Mesenchymal stem cell (in vitro differentiated cells and primary cell): ENCODE results near the gene SMIM38.

Experiments
- DNase-seq: peaks from one replicate; pipeline ENCODE4 v3.0.0-alpha.2; 2013
- H2AFZ ChIP-seq: one replicate; pipeline ENCODE4 v1.6.1; 2013; ENCODE audit warnings: low read depth, mild to moderate bottlenecking, control low read depth, inconsistent platforms, low read length, moderate library complexity
- H2AK5ac ChIP-seq: 2 replicates; pipeline ENCODE4 v1.6.1; 2013; ENCODE audit warnings: low read length, moderate library complexity, mild to moderate bottlenecking, inconsistent platforms; ENCODE audit not compliant: severe bottlenecking
- H2BK120ac ChIP-seq: one replicate; pipeline ENCODE4 v1.6.1; 2013; ENCODE audit warnings: low read depth, mild to moderate bottlenecking, inconsistent platforms, low read length, moderate library complexity
- H2BK12ac ChIP-seq, 2 experiments: one replicate each; pipeline ENCODE4 v1.6.1; 2013; ENCODE audit warnings: inconsistent platforms in 2 of 2, low read length in 2 of 2, mild to moderate bottlenecking in 2 of 2, moderate library complexity in 2 of 2, control low read depth in 1 of 2
- H2BK15ac ChIP-seq: one replicate; pipeline ENCODE4 v1.6.1; 2013; ENCODE audit warnings: mild to moderate bottlenecking, low read depth, inconsistent platforms; ENCODE audit not compliant: poor library complexity, severe bottlenecking
- H2BK5ac ChIP-seq: 2 replicates; pipeline ENCODE4 v1.6.1; 2013; ENCODE audit warnings: low read depth, mild to moderate bottlenecking, low read length, control low read depth, inconsistent platforms; ENCODE audit not compliant: poor library complexity, severe bottlenecking
- H3K14ac ChIP-seq, 2 experiments: one replicate each; pipeline ENCODE4 v1.6.1; 2013; ENCODE audit warnings: inconsistent platforms in 2 of 2, low read length in 2 of 2, control low read depth in 1 of 2, mild to moderate bottlenecking in 1 of 2, moderate library complexity in 1 of 2
- H3K18ac ChIP-seq, 2 experiments: one replicate each; pipeline ENCODE4 v1.6.1; 2013; ENCODE audit warnings: inconsistent platforms in 2 of 2, low read length in 2 of 2, control low read depth in 1 of 2, low read depth in 1 of 2, mild to moderate bottlenecking in 1 of 2
- H3K23ac ChIP-seq, 2 experiments: one replicate each; pipeline ENCODE4 v1.6.1; 2013; ENCODE audit warnings: inconsistent platforms in 2 of 2, low read length in 2 of 2, mild to moderate bottlenecking in 2 of 2, moderate library complexity in 2 of 2, control low read depth in 1 of 2
- H3K27ac ChIP-seq: 2 replicates; pipeline ENCODE4 v1.5.1; 2013; ENCODE audit warnings: mild to moderate bottlenecking, moderate library complexity, low read length, control low read depth, inconsistent platforms; ENCODE audit not compliant: poor library complexity, severe bottlenecking
- H3K27me3 ChIP-seq, 2 experiments: 2 replicates each; pipeline versions ENCODE4 v1.6.1 to v1.7.0; 2013; ENCODE audit warnings: low read length in 2 of 2, mild to moderate bottlenecking in 2 of 2, moderate library complexity in 2 of 2, control low read depth in 1 of 2, inconsistent platforms in 1 of 2; ENCODE audit not compliant: control insufficient read depth in 1 of 2, insufficient read depth in 1 of 2
- H3K36me3 ChIP-seq, 2 experiments: 2 replicates each; pipeline versions ENCODE4 v1.6.1 to v1.7.0; 2013; ENCODE audit warnings: low read length in 2 of 2, control low read depth in 1 of 2, inconsistent platforms in 1 of 2, low read depth in 1 of 2, mild to moderate bottlenecking in 1 of 2; ENCODE audit not compliant: insufficient read depth in 2 of 2, control insufficient read depth in 1 of 2
- H3K4ac ChIP-seq, 2 experiments: one replicate each; pipeline ENCODE4 v1.6.1; 2013; ENCODE audit warnings: inconsistent platforms in 2 of 2, low read length in 2 of 2, mild to moderate bottlenecking in 2 of 2, moderate library complexity in 2 of 2, control low read depth in 1 of 2, low read depth in 1 of 2
- H3K4me1 ChIP-seq: 2 replicates; pipeline ENCODE4 v1.6.1; 2013; ENCODE audit warnings: low read depth, low read length, control low read depth; ENCODE audit not compliant: control insufficient read depth, insufficient read depth
- H3K4me2 ChIP-seq: 2 replicates; pipeline ENCODE4 v1.6.1; 2013; ENCODE audit warnings: low read length, mild to moderate bottlenecking, inconsistent platforms; ENCODE audit not compliant: poor library complexity, severe bottlenecking
- H3K4me3 ChIP-seq, 2 experiments: 2 replicates each; pipeline versions ENCODE4 v1.5.1 to v1.7.0; 2013; ENCODE audit warnings: low read length in 2 of 2, mild to moderate bottlenecking in 2 of 2, control low read depth in 1 of 2, low read depth in 1 of 2; ENCODE audit not compliant: insufficient read depth in 1 of 2
- H3K79me1 ChIP-seq: replicated peaks from 2 replicates; pipeline ENCODE4 v1.6.1; 2013; ENCODE audit warnings: mild to moderate bottlenecking, control low read depth, low read length, inconsistent platforms; ENCODE audit not compliant: poor library complexity, severe bottlenecking
- H3K9ac ChIP-seq: 2 replicates; pipeline ENCODE4 v1.7.0; 2013; ENCODE audit warnings: mild to moderate bottlenecking, low read length, moderate library complexity
- H3K9me3 ChIP-seq: 2 replicates; pipeline ENCODE4 v1.7.0; 2013; ENCODE audit warnings: mild to moderate bottlenecking, low read length; ENCODE audit not compliant: control insufficient read depth
- H4K8ac ChIP-seq: one replicate; pipeline ENCODE4 v1.6.1; 2013; ENCODE audit warnings: inconsistent platforms, mild to moderate bottlenecking, low read length, moderate library complexity
- H4K91ac ChIP-seq: one replicate; pipeline ENCODE4 v1.6.1; 2013; ENCODE audit warnings: mild to moderate bottlenecking, low read length, inconsistent platforms
- WGBS: methylation state at CpG from one replicate; pipeline ENCODE4 v1.1.7; 2013; ENCODE audit warnings: mixed read lengths; 5-methylcytosine and 5-hydroxymethylcytosine counted together

Gene SMIM38

GRCh38 chr11:69108559-69108958 is 47.2 kb upstream of the SMIM38 start:
- DNase-seq: no peak
- H3K4me1 ChIP-seq: peaks cover 5% of the 10 kb centered on the region
- H2AFZ ChIP-seq: no peak overlapping the region
- H3K4me2 ChIP-seq: no peak overlapping the region
- H3K27ac ChIP-seq: no peak overlapping the region
- H3K9ac ChIP-seq: no peak overlapping the region
- peaks cover 17% of the 10 kb centered on the region for H3K9me3 ChIP-seq
- no peak overlapping the region for H2BK15ac ChIP-seq
- no peaks in the 10 kb centered on the region for H3K79me1 ChIP-seq
- no peak overlapping the region for H4K8ac ChIP-seq
- H2BK120ac ChIP-seq: no peak overlapping the region
- H4K91ac ChIP-seq: no peak overlapping the region
- no peak overlapping the region for H3K4ac ChIP-seq
- H3K18ac ChIP-seq: no peak overlapping the region
- no peak overlapping the region for H2AK5ac ChIP-seq
- no peak overlapping the region for H3K14ac ChIP-seq
- no peak overlapping the region for H2BK12ac ChIP-seq
- WGBS: 74% methylated on average over 5 of the region's 5 CpGs
- H3K27me3 ChIP-seq: peaks cover 58 to 71% of the 10 kb centered on the region in 2 experiments
- H3K23ac ChIP-seq: no peak overlapping the region
- H3K36me3 ChIP-seq: no peaks in the 10 kb centered on the region
- no peak overlapping the region for H3K4me3 ChIP-seq
- H2BK5ac ChIP-seq: no peak overlapping the region

GRCh38 chr11:69109101-69109500 is 46.6 kb upstream of the SMIM38 start:
- Histone ChIP-seq H3K27ac (no peak overlapping the region), H3K4me3 (no peak overlapping the region), H3K27me3 (peaks cover 58 to 71% of the 10 kb centered on the region in 2 experiments), H3K36me3 (no peaks in the 10 kb centered on the region), H2AK5ac (no peak overlapping the region), H4K91ac (peak overlapping the region; percentile 15), H2AFZ (no peak overlapping the region), H3K18ac (no peak overlapping the region), H2BK120ac (no peak overlapping the region), H3K4me1 (peaks cover 5% of the 10 kb centered on the region), H3K9ac (no peak overlapping the region), H2BK12ac (no peak overlapping the region), H3K14ac (no peak overlapping the region), H3K4ac (no peak overlapping the region), H3K4me2 (no peak overlapping the region), H2BK15ac (no peak overlapping the region), H3K79me1 (no peaks in the 10 kb centered on the region), H3K9me3 (peaks cover 17% of the 10 kb centered on the region), H2BK5ac (no peak overlapping the region), H3K23ac (no peak overlapping the region), H4K8ac (no peak overlapping the region)
- DNase-seq: no peak
- WGBS: 80% methylated on average over 2 of the region's 2 CpGs

- peaks cover 17% of the 10 kb centered on the region for H3K9me3 ChIP-seq
- no peak overlapping the region for H4K91ac ChIP-seq
- H2AFZ ChIP-seq: no peak overlapping the region
- H3K79me1 ChIP-seq: no peaks in the 10 kb centered on the region
- no peak overlapping the region for H3K18ac ChIP-seq
- no peak overlapping the region for H2BK15ac ChIP-seq
- no peak overlapping the region for H3K4ac ChIP-seq
- H2AK5ac ChIP-seq: no peak overlapping the region
- no peak overlapping the region for H3K14ac ChIP-seq
- no peak overlapping the region for H3K23ac ChIP-seq
- H4K8ac ChIP-seq: no peak overlapping the region
- H3K4me1 ChIP-seq: peaks cover 7% of the 10 kb centered on the region
- H3K36me3 ChIP-seq: no peaks in the 10 kb centered on the region
- no peak for DNase-seq
- 91% methylated on average over 6 of the region's 6 CpGs for WGBS
- H2BK120ac ChIP-seq: no peak overlapping the region
- peaks cover 58 to 63% of the 10 kb centered on the region in 2 experiments for H3K27me3 ChIP-seq
- H2BK12ac ChIP-seq: no peak overlapping the region
- H3K27ac ChIP-seq: no peak overlapping the region
- H3K4me2 ChIP-seq: no peak overlapping the region
- no peak overlapping the region for H2BK5ac ChIP-seq
- H3K4me3 ChIP-seq: no peak overlapping the region
- H3K9ac ChIP-seq: no peak overlapping the region
These were observed 45.3 kb upstream of the SMIM38 start for GRCh38 chr11:69110451-69110850.

GRCh38 chr11:69111624-69112542 is 43.9 kb upstream of the SMIM38 start:
- Histone ChIP-seq H3K27ac (no peak overlapping the region), H3K9me3 (peaks cover 17% of the 10 kb centered on the region), H2BK120ac (no peak overlapping the region), H2BK15ac (no peak overlapping the region), H3K27me3 (peaks cover 50 to 64% of the 10 kb centered on the region in 2 experiments), H3K4ac (no peak overlapping the region), H2AK5ac (no peak overlapping the region), H4K91ac (peak overlapping the region; percentile 21), H2BK12ac (no peak overlapping the region), H3K4me3 (no peak overlapping the region), H3K36me3 (no peaks in the 10 kb centered on the region), H3K79me1 (no peaks in the 10 kb centered on the region), H3K4me1 (peaks cover 14% of the 10 kb centered on the region), H3K4me2 (no peak overlapping the region), H4K8ac (no peak overlapping the region), H3K14ac (no peak overlapping the region), H2BK5ac (no peak overlapping the region), H3K23ac (no peak overlapping the region), H3K9ac (no peak overlapping the region), H2AFZ (no peak overlapping the region), H3K18ac (no peak overlapping the region)
- DNase-seq: no peak
- WGBS: 92% methylated on average over 18 of the region's 20 CpGs
